NB4 (cell line): ENCODE measurements around the gene GJD2.

ENCODE experiments used
- DNase-seq: peaks from one replicate; pipeline ENCODE4 v3.0.0; 2010; ENCODE audit warnings: low read depth
- H3K4me3 ChIP-seq: one replicate; pipeline ENCODE4 v1.5.1; 2011; ENCODE audit warnings: mild to moderate bottlenecking, low read depth, low read length, moderate library complexity
- MYC ChIP-seq: IDR thresholded peaks from 2 replicates; pipeline ENCODE4 v1.6.1; 2011; ENCODE audit warnings: low read depth, low read length
- POLR2A ChIP-seq: IDR thresholded peaks from 2 replicates; pipeline ENCODE4 v1.6.1; 2011; ENCODE audit warnings: mild to moderate bottlenecking; ENCODE audit not compliant: insufficient read length; ENCODE audit errors: extremely low read depth
- TF ChIP-seq, protein P1 (sequence below): IDR thresholded peaks from 2 replicates; pipeline ENCODE4 v1.6.1; 2011; ENCODE audit warnings: low read depth, low read length
- TF ChIP-seq, protein P2 (sequence below): IDR thresholded peaks from one replicate; pipeline ENCODE4 v1.5.1; 2012; ENCODE audit warnings: low read depth, low read length

GJD2 gene

GRCh38 chr15:34754674-34755418 lies at the start of gene GJD2:
Gene GJD2 (minus strand): TSS chr15:34754998. CDS start chr15:34754488, 510 bp downstream.
- H3K4me3 ChIP-seq: no peak within 1 kb of the TSS
- TF ChIP-seq POLR2A (no peak), MYC (no peak)
- TF ChIP-seq, protein P1, sequence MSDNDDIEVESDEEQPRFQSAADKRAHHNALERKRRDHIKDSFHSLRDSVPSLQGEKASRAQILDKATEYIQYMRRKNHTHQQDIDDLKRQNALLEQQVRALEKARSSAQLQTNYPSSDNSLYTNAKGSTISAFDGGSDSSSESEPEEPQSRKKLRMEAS: no peak
- no peak for DNase-seq

GRCh38 chr15:34804113-34804512 lies 49.3 kb upstream of the GJD2 start:
- TF ChIP-seq MYC (no peak), POLR2A (no peak)
- TF ChIP-seq, protein P1: no peak
- TF ChIP-seq, protein P2, sequence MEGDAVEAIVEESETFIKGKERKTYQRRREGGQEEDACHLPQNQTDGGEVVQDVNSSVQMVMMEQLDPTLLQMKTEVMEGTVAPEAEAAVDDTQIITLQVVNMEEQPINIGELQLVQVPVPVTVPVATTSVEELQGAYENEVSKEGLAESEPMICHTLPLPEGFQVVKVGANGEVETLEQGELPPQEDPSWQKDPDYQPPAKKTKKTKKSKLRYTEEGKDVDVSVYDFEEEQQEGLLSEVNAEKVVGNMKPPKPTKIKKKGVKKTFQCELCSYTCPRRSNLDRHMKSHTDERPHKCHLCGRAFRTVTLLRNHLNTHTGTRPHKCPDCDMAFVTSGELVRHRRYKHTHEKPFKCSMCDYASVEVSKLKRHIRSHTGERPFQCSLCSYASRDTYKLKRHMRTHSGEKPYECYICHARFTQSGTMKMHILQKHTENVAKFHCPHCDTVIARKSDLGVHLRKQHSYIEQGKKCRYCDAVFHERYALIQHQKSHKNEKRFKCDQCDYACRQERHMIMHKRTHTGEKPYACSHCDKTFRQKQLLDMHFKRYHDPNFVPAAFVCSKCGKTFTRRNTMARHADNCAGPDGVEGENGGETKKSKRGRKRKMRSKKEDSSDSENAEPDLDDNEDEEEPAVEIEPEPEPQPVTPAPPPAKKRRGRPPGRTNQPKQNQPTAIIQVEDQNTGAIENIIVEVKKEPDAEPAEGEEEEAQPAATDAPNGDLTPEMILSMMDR: no peak
- no peak overlapping the region for H3K4me3 ChIP-seq
- no peak for DNase-seq

DNA sequence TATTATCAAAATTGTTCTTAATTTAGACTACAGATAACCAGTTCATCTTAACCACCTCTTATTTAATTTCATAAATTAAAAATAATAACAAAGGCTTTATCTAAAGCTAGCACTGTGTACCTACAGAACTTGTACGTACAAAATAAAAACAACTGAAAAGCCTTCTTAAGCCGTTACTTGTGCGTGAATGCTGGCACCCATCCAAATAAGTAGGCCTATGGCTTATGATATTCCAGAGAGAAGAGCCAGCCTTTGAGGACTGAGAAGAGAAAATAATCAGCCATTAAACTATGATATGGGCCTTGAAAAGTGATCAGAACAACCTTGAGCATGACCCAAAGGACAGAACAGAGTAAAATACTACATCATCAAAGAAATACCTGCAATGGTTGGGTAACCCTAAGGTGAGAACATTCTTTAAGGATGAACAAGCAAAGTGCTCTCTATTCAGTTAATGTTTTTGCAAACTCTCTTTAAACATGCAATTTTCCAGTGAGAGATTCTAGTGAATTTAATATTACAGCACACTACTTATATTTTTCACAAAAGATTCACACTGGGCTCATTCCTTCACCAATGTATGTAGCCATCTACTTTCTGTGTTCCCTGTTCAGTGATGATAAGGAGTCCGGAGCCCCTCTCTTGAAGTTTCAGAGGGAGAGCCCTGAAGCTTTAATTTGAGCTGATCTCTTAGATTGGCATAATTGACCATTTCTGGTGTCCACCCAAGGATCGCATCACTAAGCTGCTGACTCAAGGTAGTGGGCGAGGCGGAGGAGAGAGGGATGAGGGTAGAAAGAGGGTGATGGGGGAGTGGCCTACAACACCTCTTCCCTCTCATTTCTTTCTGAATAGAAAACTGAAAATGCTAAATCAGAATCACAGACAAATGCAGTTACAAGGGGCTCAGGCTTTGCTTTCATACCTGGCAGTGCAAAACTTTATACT lies 48.3 kb upstream of the GJD2 start:
- TF ChIP-seq, protein P1: no peak
- TF ChIP-seq MYC: no peak
- TF ChIP-seq, protein P2: no peak
- no peak overlapping the region for H3K4me3 ChIP-seq
- DNase-seq: no peak

DNA sequence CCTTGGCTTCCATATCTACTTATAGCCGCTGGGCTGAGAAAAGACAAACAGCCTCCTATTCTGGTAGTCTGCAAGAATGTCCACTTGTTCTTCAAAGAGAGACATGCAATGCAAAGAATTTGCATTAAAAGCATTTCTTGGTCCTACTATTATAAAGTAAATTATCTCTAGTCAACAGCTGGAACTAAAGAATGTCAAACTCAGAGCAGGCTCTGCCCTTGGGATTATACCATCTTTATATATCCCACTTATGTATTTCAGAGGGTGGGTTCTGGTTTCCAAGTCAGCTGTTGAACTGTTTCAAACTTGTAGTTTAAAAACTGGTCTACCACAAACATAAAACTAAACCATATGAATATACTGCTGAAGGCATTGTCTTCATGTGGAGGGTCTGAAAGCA lies 47.6 kb upstream of the GJD2 start:
- H3K4me3 ChIP-seq: no peak overlapping the region
- TF ChIP-seq, protein P1: no peak
- TF ChIP-seq MYC (no peak), POLR2A (no peak)
- TF ChIP-seq, protein P2: no peak
- DNase-seq: no peak

GRCh38 chr15:34799149-34800101 lies 44.6 kb upstream of the GJD2 start:
- no peak for DNase-seq
- TF ChIP-seq POLR2A: no peak
- TF ChIP-seq MYC: no peak
- TF ChIP-seq, protein P1: no peak
- TF ChIP-seq, protein P2: no peak
- no peak overlapping the region for H3K4me3 ChIP-seq
